ENCODE measurements around the gene CBX3. TPM values are rescaled to one million over a fixed set of nuclear protein-coding genes. Genes with fewer than 3 reads are reported as not detected.

Gene CBX3
- total and polyA plus RNA-seq, 2 of the 8 experiments (the other 6 are each of a cell fraction or from before 2014, with no cell fraction given), result 71.3 to 258 TPM

GRCh38 chr7:26155531-26156375 is 45.8 kb upstream of the CBX3 start (continued):
- no peak for TF ChIP-seq BCL11A (IDR thresholded peaks at IDR 0.05; ENCODE audit: low read depth in 2 of 2, low read length in 2 of 2)
- no peak for TF ChIP-seq PHF8 (conservative IDR thresholded peaks at IDR 0.05; ENCODE audit: low read depth, low read length)
- no peak for TF ChIP-seq ZNF274 (IDR thresholded peaks at IDR 0.05; ENCODE audit: borderline replicate concordance, extremely low read depth, low read length)
- no peak for TF ChIP-seq KDM5A (IDR thresholded peaks at IDR 0.05; ENCODE audit: low read length)
- TF ChIP-seq POLR2A (IDR thresholded peaks at IDR 0.05; ENCODE audit: control extremely low read depth in 1 of 2, low read depth in 2 of 2, low read length in 2 of 2), result no peak
- peak; percentile 52; the same call in 1 of the 2 replicates for TF ChIP-seq POLR2AphosphoS5 (IDR thresholded peaks at IDR 0.05; ENCODE audit: low read depth, low read length)
- TF ChIP-seq SIX5 (IDR thresholded peaks at IDR 0.05; ENCODE audit: low read depth, low read length), result no peak
- no peak for TF ChIP-seq NRF1 (IDR thresholded peaks at IDR 0.05; ENCODE audit: low read depth, low read length)
- no peak; a peak in 1 of 4 replicates for TF ChIP-seq SIN3A (conservative IDR thresholded peaks at IDR 0.05 in 1 of 2, IDR thresholded peaks at IDR 0.05 in 1 of 2; ENCODE audit: low read depth in 1 of 2, low read length in 2 of 2)
- peak; percentile 83 for TF ChIP-seq TEAD4 (IDR thresholded peaks at IDR 0.05; ENCODE audit: low read depth, low read length)
- no peak for TF ChIP-seq RFX5 (IDR thresholded peaks at IDR 0.05; ENCODE audit: borderline replicate concordance, low read depth, low read length)
- TF ChIP-seq RAD21 (IDR thresholded peaks at IDR 0.05 in 1 of 2, conservative IDR thresholded peaks at IDR 0.05 in 1 of 2; ENCODE audit: low read depth in 2 of 2, low read length in 2 of 2), result no peak
- peak; percentile 46 for TF ChIP-seq JUND (IDR thresholded peaks at IDR 0.05; ENCODE audit: low read length)
- no peak for TF ChIP-seq TCF12 (IDR thresholded peaks at IDR 0.05; ENCODE audit: low read depth, low read length)
- no peak for TF ChIP-seq SP4 (IDR thresholded peaks at IDR 0.05; ENCODE audit: low read length)
- no peak for TF ChIP-seq ATF2 (IDR thresholded peaks at IDR 0.05; ENCODE audit: low read length)
- peak; percentile 10; the same call in 1 of the 2 replicates for TF ChIP-seq BACH1 (IDR thresholded peaks at IDR 0.05; ENCODE audit: low read length)
- TF ChIP-seq CHD1 (IDR thresholded peaks at IDR 0.05; ENCODE audit: low read depth, low read length), result no peak
- no peak for TF ChIP-seq FOSL1 (IDR thresholded peaks at IDR 0.05; ENCODE audit: insufficient read depth, low read depth, low read length)
- TF ChIP-seq SUZ12 (IDR thresholded peaks at IDR 0.05; ENCODE audit: low read length), result no peak
- TF ChIP-seq HDAC2 (IDR thresholded peaks at IDR 0.05; ENCODE audit: borderline replicate concordance in 1 of 2, low read depth in 2 of 2, low read length in 2 of 2), result no peak

Measured in H1 (cell line).